DND-41 (cell line): ENCODE results near the gene OR5B3.

Experiments used
- ATAC-seq: fragments of 200-7000 bp; cut with Tn5 transposase; 3 replicates; pipeline ENCODE4 v1.9.1; 2021; ENCODE audit warnings: low read depth; ENCODE audit not compliant: insufficient read depth
- DNase-seq: peaks from one replicate; pipeline ENCODE4 v3.0.0-alpha.2; 2020
- H2AFZ ChIP-seq: 2 replicates; pipeline ENCODE4 v1.6.0; 2012; ENCODE audit warnings: low read depth, low read length
- H3K27ac ChIP-seq: 2 replicates; pipeline ENCODE4 v1.5.1; 2012; ENCODE audit warnings: low read length, inconsistent platforms
- H3K27me3 ChIP-seq: fragments of 200-600 bp; sonication (generic); 2 replicates; pipeline ENCODE4 v1.6.0; 2012; ENCODE audit warnings: low read length, mild to moderate bottlenecking, inconsistent platforms; ENCODE audit not compliant: insufficient read depth, poor library complexity
- H3K36me3 ChIP-seq: 2 replicates; pipeline ENCODE4 v1.5.1; 2012; ENCODE audit warnings: low read length, inconsistent platforms; ENCODE audit not compliant: insufficient read depth
- H3K4me1 ChIP-seq: 2 replicates; pipeline ENCODE4 v1.5.1; 2012; ENCODE audit warnings: mild to moderate bottlenecking, low read length; ENCODE audit not compliant: insufficient read depth
- H3K4me2 ChIP-seq: 2 replicates; pipeline ENCODE4 v1.6.0; 2012; ENCODE audit warnings: mild to moderate bottlenecking, moderate library complexity, low read length, inconsistent platforms; ENCODE audit not compliant: insufficient read depth
- H3K4me3 ChIP-seq, 2 experiments: fragments of 200-600 bp in 1 of 2; shearing (Covaris generic) in 1 of 2; 2 replicates each; pipeline ENCODE4 v1.5.1; 2012 to 2016; ENCODE audit warnings: inconsistent platforms in 2 of 2, low read length in 2 of 2, mild to moderate bottlenecking in 2 of 2, low read depth in 1 of 2, moderate library complexity in 1 of 2
- H3K79me2 ChIP-seq: 2 replicates; pipeline ENCODE4 v1.6.0; 2012; ENCODE audit warnings: low read length, inconsistent platforms; ENCODE audit not compliant: insufficient read depth
- H3K9ac ChIP-seq: 2 replicates; pipeline ENCODE4 v1.6.0; 2012; ENCODE audit warnings: low read depth, mild to moderate bottlenecking, inconsistent platforms, low read length, moderate library complexity
- H3K9me3 ChIP-seq: 2 replicates; pipeline ENCODE4 v1.5.1; 2012; ENCODE audit warnings: low read length, moderate library complexity, mild to moderate bottlenecking, inconsistent platforms; ENCODE audit not compliant: insufficient read depth, severe bottlenecking
- H4K20me1 ChIP-seq: 2 replicates; pipeline ENCODE4 v1.6.0; 2012; ENCODE audit warnings: low read length; ENCODE audit not compliant: insufficient read depth
- CTCF ChIP-seq: IDR thresholded peaks from 2 replicates; pipeline ENCODE4 v1.5.1; 2012; ENCODE audit warnings: borderline replicate concordance, low read length, moderate library complexity, mild to moderate bottlenecking; ENCODE audit not compliant: poor library complexity, severe bottlenecking; ENCODE audit errors: extremely low read depth
- EZH2 ChIP-seq: IDR thresholded peaks from 3 replicates; pipeline ENCODE4 v1.6.1; 2012; ENCODE audit warnings: borderline replicate concordance, low read depth, mild to moderate bottlenecking, moderate library complexity, low read length, inconsistent platforms; ENCODE audit not compliant: severe bottlenecking

The OR5B3 gene

GRCh38 chr11:58395581-58395980, 11.1 kb downstream of the OR5B3 start:
- ATAC-seq (no peak), DNase-seq (no peak)
- Histone ChIP-seq H3K4me3 (no peak overlapping the region), H3K9me3 (peaks cover 7% of the 10 kb centered on the region), H3K27ac (no peak overlapping the region), H3K79me2 (no peaks in the 10 kb centered on the region), H2AFZ (no peak overlapping the region), H4K20me1 (no peaks in the 10 kb centered on the region), H3K4me1 (no peaks in the 10 kb centered on the region), H3K36me3 (no peaks in the 10 kb centered on the region), H3K9ac (no peak overlapping the region), H3K4me2 (no peak overlapping the region), H3K27me3 (no peaks in the 10 kb centered on the region)
- no peak for TF ChIP-seq EZH2
- TF ChIP-seq CTCF = no peak

DNA sequence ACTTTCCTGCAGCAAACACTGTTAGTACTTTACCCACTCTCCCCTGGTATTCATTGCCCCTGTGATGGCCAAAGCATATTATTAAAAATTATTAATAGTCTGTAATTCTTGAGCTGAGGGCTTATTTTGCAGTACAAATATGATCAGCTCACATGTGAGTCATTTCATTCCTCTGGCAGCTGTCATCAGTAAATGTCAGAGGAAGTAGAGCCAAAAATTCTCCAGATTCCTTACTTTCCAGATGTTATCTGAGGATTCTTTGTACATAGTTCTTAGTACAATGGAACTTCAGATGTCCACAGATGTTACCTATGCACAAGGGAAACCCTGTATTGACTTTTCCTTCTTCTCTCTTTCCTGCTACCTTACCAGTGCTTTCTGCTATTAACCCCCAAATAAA, 12.5 kb downstream of the OR5B3 start:
- Histone ChIP-seq H3K79me2 (no peaks in the 10 kb centered on the region), H4K20me1 (no peaks in the 10 kb centered on the region), H3K4me3 (no peak overlapping the region), H3K27ac (no peak overlapping the region), H3K9me3 (peaks cover 7% of the 10 kb centered on the region), H3K27me3 (no peaks in the 10 kb centered on the region), H3K4me2 (no peak overlapping the region), H3K9ac (no peak overlapping the region), H3K4me1 (no peaks in the 10 kb centered on the region), H3K36me3 (no peaks in the 10 kb centered on the region), H2AFZ (no peak overlapping the region)
- DNase-seq (no peak), ATAC-seq (no peak)
- TF ChIP-seq CTCF (no peak), EZH2 (no peak)

DNA sequence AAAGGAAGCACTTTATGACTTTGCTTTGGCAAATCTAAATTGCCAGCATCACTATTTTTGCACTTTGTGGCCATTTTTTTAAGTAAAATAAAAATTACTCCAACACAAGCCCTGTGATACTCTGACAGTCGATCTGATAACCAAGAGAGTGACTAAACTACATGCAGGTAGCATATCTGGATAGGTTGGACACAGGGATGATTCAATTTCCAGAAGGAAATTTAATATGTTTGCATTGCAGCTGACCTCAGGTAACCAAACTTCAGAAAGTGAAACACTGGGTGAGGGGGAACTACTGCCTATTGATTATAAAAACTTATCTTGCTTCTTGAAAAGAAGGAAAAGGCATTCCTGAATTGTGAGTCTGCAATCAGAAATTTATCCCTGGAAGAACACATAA, 13.9 kb downstream of the OR5B3 start:
- Histone ChIP-seq H3K9me3 (peaks cover 7% of the 10 kb centered on the region), H4K20me1 (no peaks in the 10 kb centered on the region), H3K9ac (no peak overlapping the region), H3K4me3 (no peak overlapping the region), H3K4me2 (no peak overlapping the region), H3K36me3 (no peaks in the 10 kb centered on the region), H3K27ac (no peak overlapping the region), H3K79me2 (no peaks in the 10 kb centered on the region), H2AFZ (no peak overlapping the region), H3K4me1 (no peaks in the 10 kb centered on the region), H3K27me3 (no peaks in the 10 kb centered on the region)
- DNase-seq (no peak), ATAC-seq (no peak)
- no peak for TF ChIP-seq EZH2
- TF ChIP-seq CTCF = no peak

DNA sequence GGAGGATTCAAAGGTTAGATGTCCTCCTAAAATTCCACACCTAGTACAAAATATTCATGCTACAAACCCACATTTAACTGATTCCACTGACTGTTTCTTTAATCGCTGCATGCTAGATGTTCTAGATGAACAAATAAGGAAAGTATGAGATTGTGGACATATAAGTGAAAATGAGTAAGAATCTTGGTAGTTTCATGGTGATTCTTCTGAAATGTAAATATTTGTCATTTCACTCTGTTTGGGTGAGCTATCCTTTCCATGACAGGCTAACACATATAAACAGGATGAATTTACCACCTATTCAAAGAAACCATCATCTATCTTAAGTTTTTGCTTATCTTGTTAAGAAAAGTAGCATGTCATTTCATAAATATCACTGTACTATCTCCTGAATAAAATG, 14.8 kb downstream of the OR5B3 start:
- ATAC-seq (no peak), DNase-seq (no peak)
- Histone ChIP-seq H3K9me3 (peaks cover 7% of the 10 kb centered on the region), H3K79me2 (no peaks in the 10 kb centered on the region), H3K9ac (no peak overlapping the region), H3K4me1 (no peaks in the 10 kb centered on the region), H3K27ac (no peak overlapping the region), H3K36me3 (no peaks in the 10 kb centered on the region), H3K4me2 (no peak overlapping the region), H4K20me1 (no peaks in the 10 kb centered on the region), H2AFZ (no peak overlapping the region), H3K27me3 (no peaks in the 10 kb centered on the region), H3K4me3 (no peak overlapping the region)
- no peak for TF ChIP-seq EZH2
- no peak for TF ChIP-seq CTCF
